Endothelial cell of umbilical vein (primary cell): Measurements from ENCODE around the gene UBE2L6. TPM values are rescaled to one million over a fixed set of nuclear protein-coding genes. Genes with fewer than 3 reads are reported as not detected.

Source experiments
- BruUV-seq: library from RNA; stranded (reverse); fragments of 400-500 nt; replicated peaks from 2 replicates; lab custom pipeline; 2021; lab: Mats Ljungman, UMichigan
- CTCF ChIA-PET: fragments of 300-600, 350-600 bp; sonication (Branson Sonifier 250); formaldehyde crosslinking; loops from one replicate; lab custom pipeline; 2021; ENCODE audit warnings: antibody characterized with exemption, inconsistent platforms; lab: Charles Lee
- POLR2A ChIA-PET: fragments of 300-600, 350-600 bp; sonication (Branson Sonifier 250); formaldehyde crosslinking; loops from one replicate; lab custom pipeline; 2021; ENCODE audit warnings: antibody characterized with exemption, inconsistent platforms; lab: Charles Lee
- DNase-seq: peaks from one replicate; pipeline ENCODE4 v3.0.0-alpha.2; 2011; ENCODE audit warnings: low read depth, low spot score
- FAIRE-seq: peaks from 2 replicates; lab custom pipeline; 2011; peaks lifted over from hg19 to GRCh38; lab: Jason Lieb, UNC
- H2AFZ ChIP-seq: 2 replicates; pipeline ENCODE4 v1.6.0; 2012; ENCODE audit warnings: low read depth, low read length, control low read depth, inconsistent platforms
- H3K27ac ChIP-seq: 2 replicates; pipeline ENCODE4 v1.5.1; 2011; ENCODE audit warnings: low read depth, mild to moderate bottlenecking, control low read depth, low read length, moderate library complexity; ENCODE audit not compliant: insufficient read depth
- H3K27me3 ChIP-seq, 2 experiments: 2 replicates each; pipeline versions ENCODE4 v1.6.0 to v1.6.1; 2011; ENCODE audit warnings: low read length in 2 of 2, mixed read lengths in 1 of 2; ENCODE audit not compliant: control insufficient read depth in 2 of 2, insufficient read depth in 2 of 2
- H3K36me3 ChIP-seq, 2 experiments: 2 replicates in 1 of 2; 3 replicates in 1 of 2; pipeline ENCODE4 v1.5.1; 2011; ENCODE audit warnings: low read length in 2 of 2, mild to moderate bottlenecking in 1 of 2, moderate library complexity in 1 of 2; ENCODE audit not compliant: control insufficient read depth in 2 of 2, insufficient read depth in 2 of 2; ENCODE audit errors: extremely low read depth in 1 of 2
- H3K4me1 ChIP-seq: 3 replicates; pipeline ENCODE4 v1.5.1; 2011; ENCODE audit warnings: mild to moderate bottlenecking, low read length; ENCODE audit not compliant: control insufficient read depth, insufficient read depth; ENCODE audit errors: extremely low read depth
- H3K4me2 ChIP-seq: 2 replicates; pipeline ENCODE4 v1.6.1; 2011; ENCODE audit warnings: low read length, control low read depth, mixed read lengths; ENCODE audit not compliant: insufficient read depth
- H3K4me3 ChIP-seq, 3 experiments: fragments of 200-600 bp in 1 of 3; sonication (generic), shearing (Covaris generic) in 1 of 3; replicated peaks in 1 of 3; 2 replicates each; pipeline ENCODE4 v1.5.1; 2011 to 2016; ENCODE audit warnings: control low read depth in 3 of 3, low read length in 3 of 3, mild to moderate bottlenecking in 2 of 3, inconsistent platforms in 1 of 3, low read depth in 1 of 3, moderate library complexity in 1 of 3; ENCODE audit not compliant: insufficient read depth in 1 of 3
- H3K79me2 ChIP-seq: 2 replicates; pipeline ENCODE4 v1.6.0; 2012; ENCODE audit warnings: low read length, inconsistent platforms; ENCODE audit not compliant: control insufficient read depth, insufficient read depth
- H3K9ac ChIP-seq: replicated peaks from 2 replicates; pipeline ENCODE3; 2011; ENCODE audit warnings: low read length, control low read depth; ENCODE audit not compliant: insufficient read depth; ENCODE audit errors: extremely low read depth
- H3K9me1 ChIP-seq: replicated peaks from 3 replicates; pipeline ENCODE4 v1.6.0; 2011; ENCODE audit warnings: mild to moderate bottlenecking, low read length; ENCODE audit not compliant: control insufficient read depth, insufficient read depth; ENCODE audit errors: extremely low read depth
- H3K9me3 ChIP-seq: replicated peaks from 2 replicates; pipeline ENCODE4 v1.5.1; 2012; ENCODE audit warnings: low read length, inconsistent platforms; ENCODE audit not compliant: control insufficient read depth, insufficient read depth
- H4K20me1 ChIP-seq: replicated peaks from 2 replicates; pipeline ENCODE3; 2011; ENCODE audit warnings: mild to moderate bottlenecking, low read length; ENCODE audit not compliant: control insufficient read depth, insufficient read depth; ENCODE audit errors: extremely low read depth
- EZH2 ChIP-seq: IDR thresholded peaks from 2 replicates; pipeline ENCODE4 v1.6.1; 2012; ENCODE audit warnings: borderline replicate concordance, low read depth, mild to moderate bottlenecking, moderate library complexity, low read length, inconsistent platforms; ENCODE audit not compliant: severe bottlenecking
- FOS ChIP-seq: IDR thresholded peaks from 2 replicates; pipeline ENCODE4 v1.6.1; 2011; ENCODE audit warnings: mild to moderate bottlenecking, low read length, moderate library complexity, borderline replicate concordance; ENCODE audit not compliant: insufficient read depth
- GATA2 ChIP-seq: IDR thresholded peaks from 2 replicates; pipeline ENCODE4 v1.7.0; 2011; ENCODE audit warnings: low read depth, mild to moderate bottlenecking, moderate library complexity, mixed read lengths, low read length; ENCODE audit not compliant: insufficient read length, insufficient read depth
- JUN ChIP-seq: IDR thresholded peaks from 2 replicates; pipeline ENCODE4 v1.6.1; 2011; ENCODE audit warnings: borderline replicate concordance, low read depth; ENCODE audit not compliant: insufficient read length, insufficient read depth
- POLR2AphosphoS5 ChIP-seq: IDR thresholded peaks from 2 replicates; pipeline ENCODE4 v1.6.1; 2012; ENCODE audit warnings: low read depth, mild to moderate bottlenecking, control low read depth, low read length, moderate library complexity; ENCODE audit not compliant: insufficient read depth
- dilution Hi-C: fragments of 300-500 bp; cut with MboI; formaldehyde crosslinking; loops from one replicate; pipeline ENCODE4 v1.15.0; 2019; ENCODE audit warnings: low sequenced_read_pairs; ENCODE audit not compliant: extremely low pct_ligation_motif_present
- intact Hi-C: fragments of 100-400 bp; cut with micrococcal nuclease; formaldehyde crosslinking; loops from one replicate; pipeline ENCODE4 v1.10.0; 2022
- polyA plus RNA-seq, 4 experiments: library from polyadenylated mRNA; depleted of rRNA in 3 of 4; stranded (reverse) in 3 of 4; unstranded in 1 of 4; fragments of >200 nt; gene quantifications; 2 replicates each; pipeline versions ENCODE4 v1.2.1 to v1.2.3, GENCODE V29; 2011 to 2012; ENCODE audit warnings: missing spikeins in 1 of 4
- total RNA-seq: library from RNA; stranded (reverse); gene quantifications from 2 replicates; pipeline ENCODE4 v1.2.3, GENCODE V29; 2021
- TF ChIP-seq, protein P1 (sequence below): IDR thresholded peaks from 2 replicates; pipeline ENCODE4 v1.6.1; 2011; ENCODE audit not compliant: insufficient read depth, insufficient read length
- TF ChIP-seq, protein P2 (sequence below), 2 donors: IDR thresholded peaks; 1 replicate in 1 of 2; 2 replicates in 1 of 2; pipeline ENCODE4 v1.5.1; 2011; ENCODE audit warnings: low read length in 2 of 2, mild to moderate bottlenecking in 2 of 2, moderate library complexity in 2 of 2, control low read depth in 1 of 2, inconsistent platforms in 1 of 2, low read depth in 1 of 2; ENCODE audit not compliant: insufficient read depth in 1 of 2; ENCODE audit errors: extremely low read depth in 1 of 2

The UBE2L6 gene
- total and polyA plus RNA-seq, 2 donors (not counting 3 experiments of a cell fraction or from before 2014, with no cell fraction given), result 22.3 to 25.2 TPM

DNA sequence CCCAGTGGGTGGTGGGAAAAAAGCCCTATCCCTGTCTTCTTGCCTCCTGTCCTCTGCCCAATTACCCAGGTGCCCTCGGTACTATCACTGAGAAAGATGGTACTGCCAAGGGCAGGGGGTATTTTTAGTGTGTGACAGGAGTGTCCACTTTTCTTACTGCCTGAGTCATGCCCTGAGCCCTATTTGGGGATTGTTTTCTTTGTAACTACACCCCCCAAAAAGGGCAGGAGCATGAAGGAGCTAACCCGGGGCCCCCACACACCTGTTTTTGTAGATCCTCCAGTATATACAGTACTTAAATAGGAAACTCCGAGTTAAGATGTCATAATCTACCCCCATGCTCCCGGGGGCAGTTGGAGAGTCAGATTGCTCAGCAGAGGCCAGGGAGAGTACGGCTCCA lies 26.3 kb downstream of the UBE2L6 start:
- intact Hi-C loops, result no loop called here
- Histone ChIP-seq H3K4me3 (no peak overlapping the region), H4K20me1 (no peaks in the 10 kb centered on the region), H3K36me3 (no peaks in the 10 kb centered on the region), H3K9me1 (no peaks in the 10 kb centered on the region), H3K27me3 (peaks cover 0 to 4% of the 10 kb centered on the region in 2 experiments), H3K27ac (no peak overlapping the region), H3K9ac (no peak overlapping the region), H2AFZ (no peak overlapping the region), H3K79me2 (no peaks in the 10 kb centered on the region), H3K4me1 (no peaks in the 10 kb centered on the region), H3K4me2 (no peak overlapping the region), H3K9me3 (no peaks in the 10 kb centered on the region)
- no peak for TF ChIP-seq JUN
- TF ChIP-seq, protein P1, sequence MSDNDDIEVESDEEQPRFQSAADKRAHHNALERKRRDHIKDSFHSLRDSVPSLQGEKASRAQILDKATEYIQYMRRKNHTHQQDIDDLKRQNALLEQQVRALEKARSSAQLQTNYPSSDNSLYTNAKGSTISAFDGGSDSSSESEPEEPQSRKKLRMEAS, result no peak
- no peak for TF ChIP-seq EZH2
- TF ChIP-seq, protein P2, sequence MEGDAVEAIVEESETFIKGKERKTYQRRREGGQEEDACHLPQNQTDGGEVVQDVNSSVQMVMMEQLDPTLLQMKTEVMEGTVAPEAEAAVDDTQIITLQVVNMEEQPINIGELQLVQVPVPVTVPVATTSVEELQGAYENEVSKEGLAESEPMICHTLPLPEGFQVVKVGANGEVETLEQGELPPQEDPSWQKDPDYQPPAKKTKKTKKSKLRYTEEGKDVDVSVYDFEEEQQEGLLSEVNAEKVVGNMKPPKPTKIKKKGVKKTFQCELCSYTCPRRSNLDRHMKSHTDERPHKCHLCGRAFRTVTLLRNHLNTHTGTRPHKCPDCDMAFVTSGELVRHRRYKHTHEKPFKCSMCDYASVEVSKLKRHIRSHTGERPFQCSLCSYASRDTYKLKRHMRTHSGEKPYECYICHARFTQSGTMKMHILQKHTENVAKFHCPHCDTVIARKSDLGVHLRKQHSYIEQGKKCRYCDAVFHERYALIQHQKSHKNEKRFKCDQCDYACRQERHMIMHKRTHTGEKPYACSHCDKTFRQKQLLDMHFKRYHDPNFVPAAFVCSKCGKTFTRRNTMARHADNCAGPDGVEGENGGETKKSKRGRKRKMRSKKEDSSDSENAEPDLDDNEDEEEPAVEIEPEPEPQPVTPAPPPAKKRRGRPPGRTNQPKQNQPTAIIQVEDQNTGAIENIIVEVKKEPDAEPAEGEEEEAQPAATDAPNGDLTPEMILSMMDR (IDR thresholded peaks at IDR 0.05; ENCODE audit: extremely low read depth in 1 of 2, insufficient read depth in 1 of 2, low read depth in 1 of 2, low read length in 2 of 2), result no peak
- TF ChIP-seq GATA2, result no peak
- no peak for TF ChIP-seq POLR2AphosphoS5
- no peak for TF ChIP-seq FOS
- ChIA-PET POLR2A (no interaction called here), CTCF (interaction anchor here (1.2 kb wide), 1 partner anchor 103 kb away, joined by 6 read pairs; no protein-coding TSS in a partner anchor)
- no TSS peak for BruUV-seq
- DNase-seq, result no peak
- no peak for FAIRE-seq
- dilution Hi-C loops, result no loop called here
